Fibroblast of peridontal ligament (primary cell): ENCODE measurements around the gene SPATS2L.

Source experiments
- DNase-seq: peaks from one replicate; pipeline ENCODE4 v3.0.0-alpha.2; 2010; ENCODE audit errors: extremely low read depth

SPATS2L gene

GRCh38 chr2:200408428-200409316 is 102.2 kb downstream of the SPATS2L start:
- peak; percentile 87 for DNase-seq

GRCh38 chr2:200411831-200412230 is 105.3 kb downstream of the SPATS2L start:
- no peak for DNase-seq

- no peak for DNase-seq
Measured at GRCh38 chr2:200414367-200414766, 107.9 kb downstream of the SPATS2L start.

- no peak for DNase-seq
Measured at GRCh38 chr2:200415455-200415854, 109.0 kb downstream of the SPATS2L start.

- DNase-seq = no peak
Measured at GRCh38 chr2:200416878-200417277, 110.4 kb downstream of the SPATS2L start.

- no peak for DNase-seq
Measured at GRCh38 chr2:200417366-200417765, 110.9 kb downstream of the SPATS2L start.

GRCh38 chr2:200418399-200418798 is 111.9 kb downstream of the SPATS2L start:
- DNase-seq = no peak

- no peak for DNase-seq
Measured at GRCh38 chr2:200419325-200419724, 112.8 kb downstream of the SPATS2L start.

- no peak for DNase-seq
Measured at GRCh38 chr2:200421270-200421669, 114.8 kb downstream of the SPATS2L start.

- DNase-seq = no peak
Measured at GRCh38 chr2:200422071-200422470, 115.6 kb downstream of the SPATS2L start.

- DNase-seq = peak; percentile 46
Measured at GRCh38 chr2:200422532-200423261, 116.2 kb downstream of the SPATS2L start.

GRCh38 chr2:200423541-200423940 is 117.0 kb downstream of the SPATS2L start:
- DNase-seq = no peak

GRCh38 chr2:200425026-200425821 is 118.7 kb downstream of the SPATS2L start:
- DNase-seq = no peak

- no peak for DNase-seq
Measured at GRCh38 chr2:200426754-200427153, 120.3 kb downstream of the SPATS2L start.

- no peak for DNase-seq
Measured at GRCh38 chr2:200428961-200429665, 122.6 kb downstream of the SPATS2L start.

GRCh38 chr2:200430017-200430416 is 123.5 kb downstream of the SPATS2L start:
- peak; percentile 50 for DNase-seq

- no peak for DNase-seq
Measured at GRCh38 chr2:200431996-200432705, 125.7 kb downstream of the SPATS2L start.

GRCh38 chr2:200435379-200435778 is 128.9 kb downstream of the SPATS2L start:
- DNase-seq = no peak

- DNase-seq = no peak
Measured at GRCh38 chr2:200438251-200438650, 131.8 kb downstream of the SPATS2L start.

- no peak for DNase-seq
Measured at GRCh38 chr2:200438846-200439245, 132.4 kb downstream of the SPATS2L start.

- no peak for DNase-seq
Measured at GRCh38 chr2:200439981-200440380, 133.5 kb downstream of the SPATS2L start.
